ENCODE data around the gene NXPE4.
"Not testable (repeated sequence)": the region's sequence is repeated elsewhere in the genome, so short reads cannot be mapped to it uniquely, and the experiment has no call there.

Gene NXPE4
- total RNA-seq: 0 to 1.4 (median 0) reads per million in 17 experiments

DNA sequence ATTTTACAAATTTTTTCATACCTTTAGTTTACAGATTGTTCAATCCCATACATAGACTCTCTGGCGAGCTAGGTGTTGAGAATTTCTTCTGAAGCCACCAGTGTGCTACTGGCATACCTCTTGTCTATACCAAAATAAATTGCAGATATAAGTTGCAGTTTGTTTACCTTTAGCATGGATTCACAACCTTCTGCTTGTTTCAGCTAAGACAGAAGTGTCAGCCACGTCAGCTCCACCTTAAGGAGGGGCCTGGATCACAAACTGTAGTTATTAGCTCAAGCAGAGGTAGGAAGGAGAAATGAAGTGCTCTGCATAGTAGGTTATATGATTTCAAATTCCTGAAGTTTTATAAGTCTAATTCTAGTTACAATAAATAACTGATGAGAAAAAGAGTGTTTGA is at the start of gene NXPE4:
NXPE4 (minus strand) TSS at position 216 of the 400 bp plus-strand sequence. CDS start 1,027 bp downstream, outside the sequence.
- no peak for DNase-seq

GRCh38 chr11:114639440-114639839 is 43.9 kb upstream of the NXPE4 start:
- not testable (repeated sequence) for DNase-seq

- not testable (repeated sequence) for DNase-seq
Measured at GRCh38 chr11:114631445-114631965, 35.9 kb upstream of the NXPE4 start.

GRCh38 chr11:114625294-114625693 is 29.7 kb upstream of the NXPE4 start:
- no peak for DNase-seq

DNA sequence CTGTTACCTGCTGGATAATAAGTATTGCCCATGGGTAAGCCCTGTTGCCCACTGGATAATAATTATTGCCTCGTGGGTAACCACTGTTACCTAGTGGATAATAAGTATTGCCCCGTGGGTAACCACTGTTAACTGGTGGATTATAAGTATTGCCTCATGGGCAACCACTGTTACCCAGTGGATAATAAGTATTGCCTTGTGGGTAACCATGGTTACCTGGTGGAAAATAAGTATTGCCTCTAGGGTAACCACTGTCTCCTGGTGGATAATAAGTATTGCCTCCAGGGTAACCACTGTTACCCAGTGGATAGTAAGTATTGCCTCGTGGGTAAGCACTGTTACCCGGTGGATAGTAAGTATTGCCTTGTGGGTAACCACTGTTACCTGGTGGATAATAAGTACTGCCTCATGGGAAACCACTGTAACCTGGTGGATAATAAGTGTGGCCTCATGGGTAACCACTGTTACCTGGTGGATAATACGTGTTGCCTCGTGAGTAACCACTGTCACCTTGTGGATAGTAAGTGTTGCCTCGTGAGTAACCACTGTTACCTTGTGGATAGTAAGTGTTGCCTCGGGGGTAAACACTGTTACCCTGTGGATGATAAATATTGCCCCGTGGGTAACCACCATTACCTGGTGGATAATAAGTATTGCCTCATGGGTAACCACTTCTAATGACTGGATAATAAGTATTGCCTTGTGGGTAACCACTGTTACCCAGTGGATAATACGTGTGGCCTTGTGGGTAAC is 29.0 kb upstream of the NXPE4 start:
- no peak for DNase-seq

- no peak for DNase-seq
Measured at GRCh38 chr11:114623720-114624119, 28.1 kb upstream of the NXPE4 start.

GRCh38 chr11:114622858-114623257 is 27.3 kb upstream of the NXPE4 start:
- DNase-seq: no peak

DNA sequence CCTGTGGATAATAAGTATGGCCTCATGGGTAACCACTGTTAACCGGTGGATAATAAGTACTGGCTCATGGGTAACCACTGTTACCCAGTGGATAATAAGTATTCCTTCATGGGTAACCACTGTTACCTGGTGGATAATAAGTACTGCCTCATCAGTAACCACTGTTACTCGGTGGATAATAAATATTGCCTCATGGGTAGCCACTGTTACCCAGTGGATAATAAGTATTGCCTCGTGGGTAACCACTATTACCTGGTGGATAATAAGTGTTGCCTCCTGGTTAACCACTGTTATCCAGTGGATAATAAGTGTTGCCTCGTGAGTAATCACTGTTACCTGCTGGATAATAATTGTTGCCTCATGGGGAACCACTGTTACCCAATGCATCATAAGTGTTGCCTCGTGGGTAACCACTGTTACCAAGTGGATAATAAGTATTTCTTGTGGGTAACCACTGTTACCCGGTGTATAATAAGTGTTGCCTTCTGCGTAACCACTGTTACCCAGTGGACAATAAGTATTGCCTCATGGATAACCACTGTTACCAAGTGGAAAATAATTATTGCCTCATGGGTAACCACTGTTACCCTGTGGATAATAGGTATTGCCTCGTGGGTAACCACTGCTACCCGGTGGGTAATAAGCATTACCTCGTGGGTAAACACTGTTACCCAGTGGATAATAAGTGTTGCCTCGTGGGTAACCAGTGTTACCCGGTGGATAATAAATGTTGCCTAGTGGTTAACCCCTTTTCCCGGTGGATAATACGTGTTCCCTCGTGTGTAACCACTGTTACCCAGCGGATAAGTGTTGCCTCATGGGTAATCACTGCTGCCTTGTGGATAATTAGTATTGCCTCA is 26.6 kb upstream of the NXPE4 start:
- DNase-seq: no peak

GRCh38 chr11:114621072-114621471 is 25.5 kb upstream of the NXPE4 start:
- DNase-seq: no peak

DNA sequence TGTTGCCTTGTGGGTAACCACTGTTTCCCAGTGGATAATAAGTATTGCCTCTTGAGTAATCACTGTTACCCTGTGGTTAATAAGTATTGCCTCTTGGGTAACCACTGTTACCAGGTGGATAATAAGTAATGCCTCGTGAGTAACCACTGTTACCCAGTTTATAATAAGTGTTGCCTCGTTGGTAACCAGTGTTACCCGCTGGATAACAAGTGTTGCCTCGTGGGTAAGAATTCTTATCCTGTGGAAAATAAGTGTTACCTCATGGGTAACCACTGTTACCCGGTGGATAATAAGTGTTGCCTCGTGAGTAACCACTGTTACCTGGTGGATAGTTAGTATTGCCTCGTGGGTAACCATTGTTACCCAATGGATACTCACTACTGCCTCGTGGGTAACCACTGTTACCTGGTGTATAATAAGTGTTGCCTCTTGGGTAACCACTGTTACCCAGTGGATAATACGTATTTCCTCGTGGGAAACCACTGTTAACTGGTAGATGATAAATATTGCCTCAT is 24.1 kb upstream of the NXPE4 start:
- no peak for DNase-seq

GRCh38 chr11:114618139-114618538 is 22.6 kb upstream of the NXPE4 start:
- DNase-seq: no peak

DNA sequence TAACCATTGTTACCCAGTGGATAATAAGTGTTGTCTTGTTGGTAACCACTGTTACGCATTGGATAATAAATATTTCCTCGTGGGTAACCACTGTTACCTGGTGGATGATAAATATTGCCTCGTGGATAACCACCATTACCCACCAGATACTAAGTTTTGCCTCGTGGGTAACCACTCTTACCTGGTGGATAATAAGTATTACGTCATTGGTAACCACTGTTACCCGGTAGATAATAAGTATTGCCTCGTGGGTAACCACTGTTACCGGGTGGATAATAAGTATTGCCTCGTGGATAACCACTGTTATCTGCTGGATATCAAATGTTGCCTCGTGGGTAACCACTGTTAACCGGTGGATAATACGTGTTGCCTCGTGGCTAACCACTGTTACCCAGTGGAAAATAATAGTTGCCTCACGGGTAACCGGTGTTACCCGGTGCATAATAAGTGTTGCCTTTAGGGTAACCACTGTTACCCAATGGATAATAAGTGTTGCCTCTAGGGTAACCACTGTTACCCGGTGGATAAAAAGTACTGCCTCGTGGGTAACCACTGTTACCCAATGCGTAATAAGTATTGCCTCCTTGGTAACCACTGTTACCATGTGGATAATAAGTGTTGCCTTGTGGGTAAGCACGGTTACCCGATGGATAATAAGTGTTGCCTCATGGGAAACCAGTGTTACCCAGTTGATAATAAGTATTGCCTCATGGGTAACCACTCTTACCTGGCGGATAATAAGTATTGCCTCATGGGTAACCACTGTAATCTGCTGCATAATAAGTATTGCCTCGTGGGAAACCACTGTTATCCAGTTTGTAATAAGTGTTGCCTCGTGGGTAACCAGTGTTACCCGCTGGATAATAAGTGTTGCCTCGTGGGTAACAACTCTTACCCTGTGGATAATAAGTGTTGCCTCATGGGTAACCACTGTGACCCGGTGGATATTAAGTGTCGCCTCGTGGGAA is 21.9 kb upstream of the NXPE4 start:
- DNase-seq: no peak

DNA sequence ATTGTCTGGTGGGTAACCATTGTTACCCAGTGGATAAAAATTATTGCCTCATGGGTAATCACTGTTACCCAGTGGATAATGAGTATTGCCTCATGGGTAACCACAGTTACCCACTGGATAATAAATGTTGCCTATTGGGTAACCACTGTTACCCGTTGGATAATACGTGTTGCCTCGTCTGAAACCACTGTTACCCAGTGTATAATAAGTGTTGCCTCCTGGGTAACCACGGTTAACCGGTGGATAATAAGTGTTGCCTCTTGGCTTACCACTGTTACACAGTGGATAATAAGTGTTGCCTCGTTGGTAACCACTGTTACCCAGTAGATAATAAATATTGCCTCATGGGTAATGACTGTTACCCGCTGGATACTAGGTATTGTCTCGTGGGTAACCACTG is 20.9 kb upstream of the NXPE4 start:
- no peak for DNase-seq

DNA sequence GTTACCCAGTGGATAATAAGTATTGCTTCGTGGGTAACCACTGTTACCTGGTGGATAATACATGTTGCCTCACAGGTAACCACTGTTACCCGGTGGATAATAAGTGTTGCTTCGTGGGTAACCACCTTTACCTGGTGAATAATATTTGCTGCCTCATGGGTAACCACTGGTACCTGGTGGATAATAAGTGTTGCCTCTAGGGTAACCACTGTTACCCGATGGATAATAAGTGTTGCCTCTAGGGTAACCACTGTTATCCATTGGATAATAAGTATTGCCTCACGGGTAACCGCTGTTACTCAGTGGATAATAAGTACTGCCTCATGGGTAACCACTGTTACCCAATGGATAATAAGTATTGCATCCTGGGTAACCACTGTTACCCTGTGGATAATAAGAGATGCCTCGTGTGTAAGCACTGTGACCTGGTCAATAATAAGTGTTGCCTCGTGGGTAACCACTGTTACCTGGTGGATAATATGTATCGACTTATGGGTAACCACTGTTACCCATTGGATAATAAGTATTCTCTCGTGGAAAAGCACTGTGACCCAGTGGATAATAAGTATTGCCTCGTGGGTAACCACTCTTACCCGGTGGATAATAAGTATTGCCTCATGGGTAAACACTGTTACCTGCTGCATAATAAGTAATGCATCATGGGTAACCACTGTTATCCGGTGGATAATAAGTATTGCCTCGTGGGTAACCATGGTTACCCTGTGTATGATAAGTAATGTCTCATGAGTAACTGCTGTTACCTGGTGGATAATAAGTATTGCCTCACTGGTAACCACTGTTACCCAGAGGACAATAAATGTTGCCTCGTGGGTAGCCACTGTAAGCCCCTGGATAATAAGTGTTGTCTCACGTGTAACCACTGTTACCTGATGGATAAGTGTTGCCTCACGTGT is 20.1 kb upstream of the NXPE4 start:
- no peak for DNase-seq

DNA sequence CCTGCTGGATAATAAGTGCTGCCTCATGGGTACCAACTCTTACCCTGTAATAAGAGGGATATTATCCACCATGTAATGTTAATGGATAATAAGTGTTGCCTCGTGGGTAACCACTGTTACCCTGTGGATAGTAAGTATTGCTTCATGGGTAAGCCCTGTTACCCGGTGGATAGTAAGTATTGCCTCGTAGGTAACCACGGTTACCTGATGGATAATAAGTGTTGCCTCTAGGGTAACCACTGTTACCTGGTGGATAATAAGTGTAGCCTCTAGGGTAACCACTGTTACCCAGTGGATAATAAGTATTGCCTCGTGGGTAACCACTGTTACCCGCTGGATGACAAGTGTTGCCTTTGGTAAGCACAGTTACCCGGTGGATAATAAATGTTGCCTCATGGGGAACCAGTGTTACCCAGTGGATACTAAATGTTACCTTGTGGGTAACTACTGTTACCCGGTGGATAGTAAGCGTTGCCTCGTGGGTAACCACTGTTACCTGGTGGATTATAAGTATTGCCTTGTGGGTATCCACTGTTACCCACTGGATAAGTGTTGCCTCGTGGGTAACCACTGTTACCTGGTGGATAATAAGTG is 18.6 kb upstream of the NXPE4 start:
- no peak for DNase-seq

GRCh38 chr11:114613094-114613493 is 17.5 kb upstream of the NXPE4 start:
- not testable (repeated sequence) for DNase-seq

- DNase-seq: no peak
Measured at GRCh38 chr11:114612686-114613085, 17.1 kb upstream of the NXPE4 start.

GRCh38 chr11:114612199-114612598 is 16.6 kb upstream of the NXPE4 start:
- not testable (repeated sequence) for DNase-seq

GRCh38 chr11:114610984-114611944 is 15.7 kb upstream of the NXPE4 start:
- DNase-seq: no peak
